Stimulated activated CD4-positive, alpha-beta T cell treated with anti-CD3 and anti-CD28 coated beads, Interleukin-1b, Interleukin-23, amount 100 ng/mL, for 48 hours (primary cell): ENCODE measurements around the gene NOG.

Experiments used
- DNase-seq: peaks from one replicate; pipeline ENCODE4 v3.0.0-alpha.2; 2020

Gene NOG

DNA sequence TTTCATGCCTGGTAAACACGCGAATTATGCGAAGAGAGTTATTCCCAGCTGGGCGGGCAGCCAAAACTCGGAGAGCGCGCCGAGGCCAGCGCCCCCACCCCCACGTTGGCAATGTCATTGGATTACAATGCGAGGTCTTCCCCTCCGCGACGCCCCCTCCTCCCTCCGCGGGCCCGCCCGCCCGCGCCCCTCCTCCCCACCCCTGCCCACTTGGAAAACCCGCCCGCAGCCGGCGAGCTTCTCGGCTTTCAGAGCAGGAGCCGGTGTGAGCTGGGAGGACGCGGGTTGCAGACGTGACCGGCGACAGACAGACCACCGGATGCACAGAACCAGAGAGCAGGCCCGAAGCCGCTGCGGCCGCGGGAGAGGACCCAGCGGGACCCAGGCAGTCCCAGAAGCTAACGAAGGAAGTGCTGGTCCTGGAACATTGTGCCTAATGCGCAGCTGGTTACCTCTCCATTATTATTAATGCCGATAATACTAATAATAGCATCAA is 4.0 kb downstream of the NOG start:
- no peak for DNase-seq

DNA sequence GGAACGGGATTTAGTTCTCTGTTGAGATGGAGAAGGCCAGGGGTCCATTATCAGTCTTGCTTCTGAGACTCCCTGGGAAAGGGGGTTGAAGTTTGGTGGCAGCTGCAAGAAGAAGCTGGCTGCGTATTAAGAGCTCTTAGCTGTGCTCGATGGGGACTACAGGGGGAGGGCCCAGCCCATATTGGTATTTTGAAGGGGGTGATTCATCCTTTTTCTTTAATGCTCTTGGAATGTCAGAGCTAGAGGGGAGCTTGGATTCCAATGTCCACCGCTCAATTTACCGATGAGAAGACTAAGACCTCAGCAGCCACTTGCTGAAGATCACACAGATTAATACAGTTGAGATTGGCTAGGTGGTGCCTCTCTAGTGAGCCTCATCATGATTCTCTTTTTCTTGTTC is 5.0 kb downstream of the NOG start:
- no peak for DNase-seq

DNA sequence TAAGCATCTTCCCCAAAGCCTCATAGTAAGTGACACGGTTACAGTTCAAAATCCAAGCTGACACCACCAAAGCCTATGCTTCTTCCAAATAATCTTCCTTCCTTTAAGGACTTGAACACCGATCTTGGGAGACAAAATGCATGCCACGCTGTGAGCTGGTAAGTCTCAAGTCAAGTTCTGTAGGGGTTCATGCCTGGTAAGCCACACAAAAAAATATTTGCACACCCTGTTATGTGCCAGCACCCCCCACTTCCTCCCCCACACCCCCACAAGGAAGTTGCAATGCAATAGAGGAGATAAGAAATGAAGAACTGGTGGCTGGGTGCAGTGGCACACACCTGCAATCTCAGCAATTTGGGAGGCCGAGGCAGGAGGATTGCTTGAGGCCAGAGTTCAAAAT is 5.6 kb downstream of the NOG start:
- no peak for DNase-seq

DNA sequence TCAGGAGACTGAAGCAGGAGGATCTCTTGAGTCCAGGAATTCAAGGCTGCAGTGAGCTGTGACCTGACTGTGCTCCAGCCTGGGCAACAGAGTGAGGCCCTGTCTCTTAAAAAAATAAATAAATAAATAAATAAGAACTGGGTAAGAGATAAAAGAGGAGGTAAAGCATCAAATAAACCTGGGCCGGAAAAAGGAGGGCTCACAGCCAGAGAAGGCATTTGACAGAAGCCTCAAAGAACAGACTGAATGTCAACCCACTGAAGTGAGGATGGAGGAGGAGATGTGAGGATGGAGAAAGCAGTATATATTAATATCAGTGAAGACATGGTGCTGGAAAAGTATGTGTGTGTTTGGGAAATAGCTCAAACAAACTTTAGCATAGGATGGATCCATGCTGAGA is 6.1 kb downstream of the NOG start:
- DNase-seq, result no peak

DNA sequence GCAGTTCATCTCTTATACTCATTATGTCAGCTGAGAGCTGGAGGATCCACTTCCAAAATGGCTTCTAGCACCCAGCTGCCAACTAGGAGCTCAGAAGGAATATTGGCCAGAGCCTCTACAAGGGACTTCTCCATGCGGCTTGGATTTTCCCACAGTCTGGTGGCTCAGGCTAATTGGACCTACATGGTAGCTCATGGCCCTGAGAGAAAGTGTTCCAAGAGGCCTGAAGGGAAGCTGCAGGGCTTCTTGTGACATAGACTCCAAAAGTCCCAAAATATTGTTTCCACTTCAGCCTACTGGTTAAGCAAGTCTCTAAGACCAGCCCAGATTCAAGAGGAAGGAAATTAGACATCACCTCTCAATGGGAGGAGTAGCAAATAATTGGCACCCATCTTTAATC is 6.8 kb downstream of the NOG start:
- no peak for DNase-seq

DNA sequence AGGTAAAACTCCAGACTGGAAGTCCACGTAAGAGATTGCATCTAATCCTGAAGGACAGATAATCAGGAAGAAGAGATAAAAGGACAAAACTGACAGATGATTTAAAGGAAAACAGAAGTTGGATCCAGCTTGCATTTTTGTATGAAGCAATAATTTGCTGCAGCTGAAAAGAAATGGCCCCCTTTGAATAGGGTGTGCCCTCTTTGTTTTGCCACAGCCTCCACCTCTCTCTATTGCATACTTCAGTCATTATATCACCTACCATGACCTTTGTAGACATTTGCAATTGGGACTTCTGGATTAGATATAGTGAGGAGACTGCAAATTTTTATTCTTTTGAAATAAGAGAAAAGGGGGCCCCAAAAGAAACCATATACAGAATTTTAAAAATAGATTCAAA is 8.1 kb downstream of the NOG start:
- DNase-seq, result no peak

DNA sequence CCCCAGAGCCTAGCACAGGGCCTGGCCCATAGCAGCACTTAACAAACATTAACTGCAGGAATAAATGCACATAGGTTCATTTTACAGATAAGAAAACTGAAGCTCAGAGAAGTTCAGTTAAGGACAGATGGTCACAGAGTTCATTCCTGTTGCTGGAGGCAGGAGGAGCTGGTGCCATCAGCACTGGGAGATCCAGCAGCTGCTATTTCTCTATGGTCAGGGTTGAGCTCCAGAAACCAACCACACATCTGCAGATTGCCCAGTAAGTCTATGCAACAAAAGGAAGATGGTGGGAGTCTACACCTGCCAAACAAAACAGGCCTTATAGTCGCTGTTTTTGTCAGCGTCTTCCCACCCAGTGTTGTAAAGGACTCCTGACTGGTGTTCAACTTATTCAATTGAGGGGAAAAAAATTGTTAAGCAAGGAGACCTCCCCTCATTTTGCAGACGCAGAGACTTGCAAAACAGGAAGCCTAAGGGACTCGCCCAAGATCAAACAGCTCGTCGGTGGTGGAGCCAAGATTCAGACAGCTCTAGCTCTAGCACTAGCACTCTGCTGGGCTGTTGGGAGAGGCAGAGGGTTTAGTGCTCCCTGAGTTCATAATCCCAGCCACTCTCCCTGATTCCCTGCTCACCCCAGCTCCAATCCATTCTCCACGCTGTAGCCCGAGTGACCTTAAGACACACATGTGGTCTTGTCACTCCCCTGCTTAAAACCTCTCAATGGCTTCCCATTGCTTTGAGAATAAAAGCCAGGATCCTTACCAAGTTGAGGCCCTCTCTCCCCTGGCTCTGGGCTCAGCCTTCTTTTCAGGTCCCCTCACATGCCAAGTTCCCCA is 9.0 kb downstream of the NOG start:
- no peak for DNase-seq

DNA sequence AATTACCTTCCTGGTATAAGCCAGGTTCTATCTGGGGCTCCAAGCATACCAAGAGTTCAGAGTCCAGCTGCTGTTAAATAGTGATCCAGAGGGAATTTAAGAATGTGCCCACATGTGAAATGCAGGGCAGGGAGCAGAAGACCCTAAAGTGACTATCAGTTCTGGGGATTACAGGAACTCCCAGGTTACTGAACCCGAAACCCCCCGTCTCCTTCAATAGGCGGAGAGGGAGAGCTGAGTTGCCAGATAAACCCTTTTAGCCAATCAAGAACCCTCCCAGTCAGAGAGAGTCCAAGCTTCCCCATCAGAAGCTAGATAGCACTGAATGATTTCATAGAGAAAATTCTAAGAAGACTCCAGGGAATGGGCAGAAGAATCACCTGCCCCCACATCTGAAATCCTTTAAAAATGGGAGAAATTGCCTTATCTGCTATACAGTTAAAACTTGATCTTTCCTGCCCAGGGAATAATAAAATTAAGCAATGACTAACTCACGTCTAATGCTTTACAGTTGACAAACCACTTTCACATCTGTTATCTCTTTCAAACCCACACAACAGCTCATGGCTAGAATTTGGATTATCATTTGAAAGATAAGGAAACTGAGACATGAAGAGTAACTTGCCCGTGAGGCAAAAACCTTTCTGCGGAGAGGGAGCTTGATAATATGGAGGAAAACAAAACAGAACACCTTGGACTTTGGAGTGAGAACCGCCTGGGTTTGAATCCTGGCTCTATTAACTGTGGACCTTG is 10.2 kb downstream of the NOG start:
- no peak for DNase-seq

DNA sequence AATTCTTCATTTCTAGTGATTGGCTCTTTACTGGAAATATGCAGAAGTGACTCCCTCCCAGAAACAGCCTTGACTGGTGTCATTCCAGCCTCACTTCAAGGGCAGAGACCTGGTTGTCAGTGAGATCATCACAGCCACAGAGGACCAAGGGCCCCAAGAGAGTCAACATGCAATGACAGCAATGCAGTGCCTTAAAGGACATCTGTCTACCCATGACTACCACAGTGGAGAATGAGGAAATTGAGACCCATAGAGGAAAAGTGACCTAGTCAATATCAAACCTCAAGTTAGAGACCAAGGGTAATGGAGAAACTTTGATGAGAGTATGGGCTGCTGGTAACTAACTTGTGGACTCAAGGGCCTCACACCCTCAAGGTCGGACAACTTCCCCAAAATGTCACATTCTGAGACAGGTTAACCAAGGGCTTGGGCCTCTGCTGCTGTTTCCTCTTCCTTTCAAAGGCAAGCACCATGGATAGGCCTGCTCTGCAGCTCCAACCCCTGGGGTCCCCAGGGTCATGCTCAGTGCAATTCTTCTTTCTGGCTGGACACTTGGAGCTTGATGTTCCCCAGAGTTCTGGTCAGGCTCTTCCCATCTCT is 11.3 kb downstream of the NOG start:
- DNase-seq, result no peak

DNA sequence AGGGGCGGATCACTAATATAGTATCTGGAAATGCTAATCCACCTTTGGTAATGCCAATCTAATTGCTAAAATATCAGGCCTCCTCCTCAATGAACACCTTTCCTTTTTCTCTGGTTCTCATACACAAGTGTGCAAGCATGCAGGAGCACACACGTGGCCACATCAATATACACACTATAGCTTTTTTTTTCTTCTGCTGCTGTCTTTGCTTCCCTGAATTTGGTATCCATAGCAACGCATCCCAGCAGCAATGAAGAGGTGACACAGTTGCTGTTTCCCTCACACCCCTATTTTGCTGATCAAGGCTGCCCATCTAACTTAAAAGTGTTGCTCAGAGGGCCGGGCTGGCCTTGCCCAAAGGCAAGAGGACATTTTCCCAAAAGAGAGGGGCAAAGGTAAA is 15.4 kb downstream of the NOG start:
- DNase-seq, result no peak

DNA sequence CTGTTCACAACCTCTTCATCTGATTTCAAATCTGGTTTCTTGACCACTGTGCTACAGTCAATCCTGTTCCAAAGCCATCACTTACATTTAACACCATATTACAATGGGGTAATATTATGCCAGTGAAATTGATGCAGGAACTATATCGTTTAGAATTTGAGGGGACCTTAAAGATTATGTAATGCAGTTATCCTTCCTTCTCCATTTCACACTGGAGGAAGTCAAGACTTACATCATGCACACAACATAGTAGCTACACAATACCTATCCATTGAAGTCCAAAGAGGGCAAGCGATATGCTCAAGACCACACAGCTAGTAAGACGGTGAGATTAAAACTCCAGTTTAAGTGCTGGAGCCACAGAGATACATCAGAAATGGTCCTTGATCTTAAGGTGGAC is 16.8 kb downstream of the NOG start:
- DNase-seq, result no peak

DNA sequence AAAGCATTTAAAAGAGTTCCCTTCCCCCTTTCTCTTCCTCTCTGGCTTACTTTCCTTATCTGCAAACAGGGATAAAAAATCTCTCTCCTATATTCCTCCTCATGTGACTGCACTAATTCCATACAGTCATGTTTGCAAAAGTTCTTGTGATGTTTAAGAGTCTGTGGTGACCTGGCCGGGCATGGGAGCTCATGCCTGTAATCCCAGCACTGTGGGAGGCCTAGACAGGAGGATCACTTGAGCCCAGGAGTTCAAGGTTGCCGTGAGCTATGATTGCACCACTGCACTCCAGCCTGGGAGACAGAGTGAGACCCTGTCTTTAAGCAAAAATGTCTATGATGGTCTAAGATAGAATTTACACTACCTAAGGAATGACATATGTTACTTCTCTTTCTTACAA is 19.6 kb downstream of the NOG start:
- DNase-seq, result no peak

DNA sequence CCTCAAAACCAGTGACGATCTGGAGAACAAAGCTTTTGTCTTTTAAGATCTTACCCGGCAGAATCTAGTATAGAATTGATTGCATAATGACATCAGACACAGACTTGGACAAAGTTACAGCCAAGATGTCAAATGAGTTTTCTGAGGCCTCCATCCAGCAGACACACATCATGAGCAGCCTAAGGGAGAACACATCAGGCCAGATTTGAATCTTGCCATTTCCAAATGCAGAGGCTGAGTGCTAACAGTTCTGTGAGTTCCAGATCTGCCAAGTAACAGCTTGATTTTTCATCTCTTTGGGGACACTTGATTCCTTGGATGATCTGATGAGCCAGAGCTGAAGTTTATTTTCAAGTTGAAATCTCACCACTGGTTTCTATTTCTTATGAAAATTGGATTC is 21.0 kb downstream of the NOG start:
- no peak for DNase-seq

DNA sequence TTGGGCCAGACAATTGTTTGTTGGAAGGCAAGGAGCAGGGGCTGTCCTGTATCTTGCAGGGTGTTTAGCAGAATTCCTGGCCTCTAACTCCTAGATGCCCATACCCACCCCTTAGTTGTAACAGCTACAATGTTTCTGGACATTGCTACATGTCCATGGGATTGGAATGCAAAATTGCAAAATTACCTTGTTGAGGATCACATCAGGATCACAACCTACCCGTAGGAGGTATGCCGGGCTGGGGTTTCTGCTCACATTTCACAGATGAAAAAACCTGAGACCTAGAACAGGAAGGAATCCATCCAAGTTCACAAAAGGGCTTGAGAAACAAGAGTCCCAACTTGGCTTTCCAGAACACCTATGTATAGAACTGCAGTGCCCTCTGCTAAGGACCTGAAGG is 22.7 kb downstream of the NOG start:
- no peak for DNase-seq

DNA sequence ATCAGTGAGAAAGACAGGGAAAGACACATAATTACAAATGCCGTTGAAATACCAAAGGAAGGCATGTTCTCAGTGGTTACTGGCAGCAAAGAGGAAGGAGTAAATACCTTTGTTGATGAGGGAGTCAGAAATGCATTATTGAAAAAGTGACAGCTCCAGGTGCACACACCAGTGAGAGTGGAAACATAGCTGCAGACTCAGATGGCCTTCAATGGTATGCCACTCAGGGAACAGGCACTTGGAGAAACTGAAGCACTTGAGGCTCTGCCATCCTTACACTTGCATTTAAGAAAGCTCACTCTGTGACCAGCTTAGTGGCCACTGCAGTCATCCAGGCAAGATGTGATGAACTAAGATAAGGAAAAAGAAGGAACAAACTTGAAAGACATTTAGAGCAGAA is 29.9 kb downstream of the NOG start:
- DNase-seq, result no peak

DNA sequence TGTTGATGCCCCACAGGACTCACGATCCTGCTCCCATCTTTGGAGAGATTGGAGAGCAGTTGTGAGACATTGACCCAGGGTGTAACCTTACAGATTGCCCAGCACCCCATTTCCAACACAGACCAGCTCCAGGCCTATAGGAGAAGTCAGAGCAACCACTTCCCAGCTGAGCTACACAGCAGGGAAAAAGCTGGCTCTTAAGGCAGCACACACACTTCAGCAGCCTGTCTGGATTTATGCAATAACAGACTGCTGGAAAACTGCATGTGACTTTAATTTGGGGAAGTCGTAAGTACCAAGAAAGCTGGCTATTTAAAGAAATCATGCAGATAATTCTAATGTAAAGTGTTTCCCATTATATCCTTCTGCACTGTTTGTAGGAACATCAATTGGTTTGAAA is 30.8 kb downstream of the NOG start:
- DNase-seq, result no peak

DNA sequence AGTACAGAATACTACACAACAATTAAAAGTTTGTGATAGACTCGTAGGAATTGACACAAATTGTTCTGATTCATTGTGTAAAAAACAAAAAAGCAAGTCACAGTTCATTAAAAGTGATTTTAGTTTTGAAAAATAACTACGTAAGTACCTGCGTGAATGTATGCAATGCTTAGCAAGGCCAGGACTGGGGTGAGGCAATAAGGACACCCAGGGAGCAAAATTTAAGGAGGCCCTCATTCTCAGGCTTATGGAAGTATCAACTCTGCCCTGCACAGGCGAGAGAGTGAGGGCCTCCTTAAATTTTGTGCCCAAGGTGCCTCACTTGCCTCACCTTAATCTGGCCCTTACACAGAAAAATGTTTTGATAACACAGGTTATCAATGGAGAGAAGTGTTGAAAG is 31.4 kb downstream of the NOG start:
- DNase-seq, result no peak

DNA sequence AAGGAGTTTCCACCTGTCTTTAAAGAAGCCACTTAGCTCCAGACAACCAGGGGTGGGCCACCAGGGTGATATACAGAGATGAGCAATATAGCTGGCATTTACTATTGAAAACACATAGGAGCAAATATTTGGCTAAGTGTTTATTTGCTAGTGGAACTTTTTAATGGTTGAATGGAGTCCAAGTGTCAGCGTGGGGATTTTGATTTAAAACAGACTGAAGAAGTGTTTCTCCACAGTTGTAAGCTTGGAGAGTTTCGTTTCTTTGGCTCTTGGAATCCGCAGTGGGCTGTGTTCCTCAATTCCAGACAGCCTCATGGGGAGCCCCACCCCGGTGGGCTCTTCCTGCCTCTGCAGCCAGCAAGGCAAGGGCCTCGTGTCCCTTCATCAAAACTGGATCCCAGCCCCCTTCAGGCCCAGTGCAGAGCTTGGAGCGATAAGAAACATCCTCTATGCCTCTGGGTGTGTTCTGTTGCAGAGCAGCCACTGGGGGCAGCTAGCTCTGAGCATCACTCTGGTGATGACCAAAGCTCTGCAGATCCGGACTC is 36.1 kb downstream of the NOG start:
- peak; percentile 11 for DNase-seq

DNA sequence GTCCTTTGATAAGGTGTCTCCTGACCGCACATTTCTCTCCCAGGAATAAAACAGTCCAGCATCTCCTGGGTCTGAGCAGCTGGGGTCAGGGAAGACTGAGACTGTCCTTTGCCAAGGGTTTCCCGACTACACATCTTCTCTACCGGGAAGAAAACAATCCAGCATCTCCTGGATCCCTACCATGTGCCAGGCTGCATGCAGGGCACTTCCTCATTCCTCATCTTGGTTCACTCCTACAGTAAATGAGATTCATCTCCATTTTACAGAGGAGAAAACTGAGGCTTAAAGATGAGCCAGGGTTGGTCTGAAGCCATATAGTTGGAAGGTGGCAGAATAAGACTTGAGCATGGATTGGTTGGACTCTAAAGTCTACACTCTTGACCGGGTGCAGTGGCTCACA is 36.7 kb downstream of the NOG start:
- DNase-seq, result no peak

DNA sequence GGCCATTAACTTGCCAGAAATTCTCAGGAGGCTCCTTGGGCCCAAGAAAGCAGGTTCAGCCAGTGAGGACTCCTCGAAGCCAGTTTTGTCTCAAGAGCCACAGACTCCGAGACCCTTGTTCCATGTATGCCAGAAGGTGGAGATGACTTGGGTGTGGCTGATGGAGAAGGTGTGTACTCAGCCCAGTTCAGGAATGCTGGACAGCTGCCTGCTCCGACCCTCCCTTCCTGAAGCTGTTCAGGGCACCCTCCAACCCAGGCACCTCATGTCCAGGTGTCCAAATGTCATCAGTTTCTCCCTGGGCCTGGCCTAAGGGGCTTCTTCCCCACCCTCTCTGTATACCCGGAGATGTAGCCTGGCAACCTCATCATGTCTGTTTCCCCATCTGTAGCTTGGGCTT is 40.2 kb downstream of the NOG start:
- no peak for DNase-seq

DNA sequence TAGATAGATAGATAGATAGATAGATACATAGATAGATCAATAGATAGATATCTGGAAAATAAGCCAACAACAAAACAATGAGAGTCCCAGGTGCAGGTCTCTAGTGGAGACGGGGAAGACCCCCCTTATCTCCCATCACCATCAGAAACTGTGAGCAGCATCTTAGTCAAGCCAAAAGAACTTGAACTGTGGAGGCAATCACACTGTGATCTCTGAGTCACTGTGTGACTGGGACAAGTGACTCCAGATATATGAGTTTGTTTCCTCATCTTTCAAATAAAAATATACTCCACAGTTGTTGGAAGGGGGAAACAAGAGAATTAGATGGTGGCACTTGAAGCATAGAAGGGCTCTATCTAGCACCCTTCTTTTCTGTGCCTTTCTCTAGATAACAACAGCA is 42.1 kb downstream of the NOG start:
- no peak for DNase-seq

DNA sequence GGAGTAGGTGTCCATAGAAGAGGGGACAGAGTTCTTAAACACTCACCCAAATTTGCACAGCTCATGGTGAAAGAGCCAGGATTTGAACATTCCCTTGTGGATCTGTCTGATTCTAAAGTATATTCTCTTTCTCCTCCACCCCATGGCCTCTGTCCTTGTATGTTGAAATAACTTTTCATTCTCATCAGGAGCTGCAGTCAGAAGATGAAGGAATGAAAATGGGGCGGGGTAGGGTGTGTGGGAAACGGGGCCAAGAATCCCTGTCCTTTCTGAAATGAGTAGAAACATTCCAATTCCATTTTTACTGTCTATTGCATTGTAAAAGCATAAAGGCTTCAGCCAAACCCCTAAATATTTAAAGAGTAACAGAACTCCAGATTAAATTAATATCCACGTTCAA is 42.8 kb downstream of the NOG start:
- DNase-seq, result no peak

DNA sequence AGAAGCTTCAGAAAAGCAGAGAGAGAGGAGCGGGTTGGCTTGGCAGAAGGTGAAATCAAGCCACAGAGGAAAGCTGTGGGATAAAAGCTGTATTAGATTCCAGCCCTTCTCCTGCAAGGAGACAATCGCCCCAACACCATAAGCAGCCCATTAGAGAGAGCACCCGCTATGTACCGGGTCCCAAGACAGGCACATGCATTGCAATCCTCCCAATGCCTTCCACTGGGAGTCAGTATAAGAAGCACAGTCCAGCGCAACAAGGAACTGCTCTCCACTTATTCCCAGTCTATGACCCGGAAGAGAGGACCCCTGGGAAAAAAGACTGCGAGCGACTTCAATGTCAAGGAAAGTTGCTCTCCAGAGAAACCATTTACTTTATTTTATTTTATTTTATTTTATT is 43.8 kb downstream of the NOG start:
- no peak for DNase-seq

DNA sequence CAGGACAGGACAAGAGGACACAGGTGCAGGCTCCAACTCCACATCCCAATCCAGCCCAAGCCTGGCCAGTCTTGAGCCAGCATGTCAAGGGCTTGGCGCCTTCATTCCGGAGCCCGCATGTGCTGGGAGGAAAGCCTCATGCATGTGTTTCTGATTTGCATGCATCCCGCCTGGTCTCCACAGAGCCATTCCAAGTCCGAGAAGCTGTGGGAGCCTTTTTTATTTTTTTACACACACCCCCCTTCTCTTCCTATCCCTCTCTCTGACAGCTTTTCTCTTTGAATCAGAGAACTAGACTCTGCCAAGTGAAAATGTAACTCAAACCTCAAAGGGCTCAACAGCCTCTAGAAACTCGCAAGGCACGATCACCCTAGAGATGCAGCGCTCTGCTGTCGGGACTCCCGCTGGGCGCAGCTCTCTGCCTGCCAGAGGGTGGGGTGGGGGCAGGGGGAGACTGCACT is 45.1 kb downstream of the NOG start:
- DNase-seq, result no peak
